GM12892 (cell line): ENCODE results near the gene ANGPTL7.
"Not testable (repeated sequence)": the region's sequence is repeated elsewhere in the genome, so short reads cannot be mapped to it uniquely, and the experiment has no call there.

Experiments
- DNase-seq: peaks from one replicate; pipeline ENCODE4 v3.0.0; 2011; ENCODE audit not compliant: insufficient read length
- FAIRE-seq: peaks from 2 replicates; lab custom pipeline; 2011; peaks lifted over from hg19 to GRCh38; lab: Jason Lieb, UNC
- POLR2A ChIP-seq: IDR thresholded peaks from 2 replicates; pipeline ENCODE4 v1.6.1; 2011; ENCODE audit warnings: low read depth, low read length, control low read depth
- POLR2AphosphoS5 ChIP-seq: IDR thresholded peaks from 2 replicates; pipeline ENCODE4 v1.6.1; 2011; ENCODE audit warnings: low read depth, low read length, control low read depth
- TAF1 ChIP-seq: IDR thresholded peaks from 2 replicates; pipeline ENCODE4 v1.6.1; 2011; ENCODE audit warnings: low read depth, mild to moderate bottlenecking, control low read depth, low read length, borderline replicate concordance

ANGPTL7 gene

GRCh38 chr1:11174261-11174942 lies 14.8 kb upstream of the ANGPTL7 start:
- FAIRE-seq = no peak
- DNase-seq = no peak
- no peak for TF ChIP-seq TAF1
- TF ChIP-seq POLR2AphosphoS5 = no peak
- no peak for TF ChIP-seq POLR2A

- FAIRE-seq (no peak), DNase-seq (no peak)
- TF ChIP-seq POLR2AphosphoS5 = no peak
- no peak for TF ChIP-seq POLR2A
- TF ChIP-seq TAF1 = no peak
These were observed 13.7 kb upstream of the ANGPTL7 start for GRCh38 chr1:11175461-11175860.

- DNase-seq = no peak
- no peak for FAIRE-seq
- TF ChIP-seq POLR2A = no peak
- no peak for TF ChIP-seq TAF1
- no peak for TF ChIP-seq POLR2AphosphoS5
These were observed 13.0 kb upstream of the ANGPTL7 start for GRCh38 chr1:11176081-11176706.

GRCh38 chr1:11178021-11179015 lies 10.8 kb upstream of the ANGPTL7 start:
- no peak for DNase-seq
- TF ChIP-seq POLR2A (no peak), POLR2AphosphoS5 (no peak), TAF1 (no peak)
- no peak for FAIRE-seq

- TF ChIP-seq TAF1 (no peak), POLR2A (no peak), POLR2AphosphoS5 (no peak)
- DNase-seq = no peak
- FAIRE-seq = no peak
These were observed 10.0 kb upstream of the ANGPTL7 start for GRCh38 chr1:11179125-11179524.

- not testable (repeated sequence) for FAIRE-seq, DNase-seq
These were observed 9.4 kb upstream of the ANGPTL7 start for GRCh38 chr1:11179749-11180148.

GRCh38 chr1:11180342-11180744 lies 8.8 kb upstream of the ANGPTL7 start:
- no peak for FAIRE-seq
- DNase-seq = no peak
- TF ChIP-seq POLR2A = no peak
- TF ChIP-seq POLR2AphosphoS5 = no peak
- TF ChIP-seq TAF1 = no peak

- no peak for DNase-seq
- no peak for FAIRE-seq
- TF ChIP-seq POLR2AphosphoS5 = no peak
- TF ChIP-seq TAF1 = no peak
- TF ChIP-seq POLR2A = no peak
These were observed 6.3 kb upstream of the ANGPTL7 start for GRCh38 chr1:11182884-11183283.

- DNase-seq (no peak), FAIRE-seq (no peak)
- no peak for TF ChIP-seq TAF1
- TF ChIP-seq POLR2A = no peak
- no peak for TF ChIP-seq POLR2AphosphoS5
These were observed 4.2 kb upstream of the ANGPTL7 start for GRCh38 chr1:11184973-11185372.

GRCh38 chr1:11187000-11187399 lies 2.2 kb upstream of the ANGPTL7 start:
- TF ChIP-seq TAF1 (no peak), POLR2AphosphoS5 (no peak), POLR2A (no peak)
- no peak for FAIRE-seq
- no peak for DNase-seq

GRCh38 chr1:11187494-11187893 lies 1.7 kb upstream of the ANGPTL7 start:
- DNase-seq (no peak), FAIRE-seq (no peak)
- TF ChIP-seq POLR2A = no peak
- TF ChIP-seq POLR2AphosphoS5 = no peak
- no peak for TF ChIP-seq TAF1
